WTC11 (cell line): ENCODE measurements around the gene PRR27.

Experiments used
- CTCF ChIP-seq: fragments of 200-600 bp; IDR thresholded peaks from 2 replicates; pipeline ENCODE4 v1.8.0; 2022; ENCODE audit warnings: antibody characterized with exemption
- IRF2 ChIP-seq: sonication (generic); formaldehyde crosslinking; IDR thresholded peaks from 2 replicates; pipeline ENCODE4 v1.8.0; 2022; ENCODE audit warnings: low read depth, missing genetic modification reagents, borderline replicate concordance
- MAX ChIP-seq: sonication (generic); formaldehyde crosslinking; IDR thresholded peaks from 2 replicates; pipeline ENCODE4 v1.8.0; 2022; ENCODE audit warnings: mild to moderate bottlenecking, missing genetic modification reagents
- NFYB ChIP-seq: sonication (generic); formaldehyde crosslinking; conservative IDR thresholded peaks from 2 replicates; pipeline ENCODE4 v1.8.0; 2022; ENCODE audit warnings: low read depth, missing genetic modification reagents
- TCF7 ChIP-seq: sonication (generic); formaldehyde crosslinking; IDR thresholded peaks from 2 replicates; pipeline ENCODE4 v1.8.0; 2022; ENCODE audit warnings: mild to moderate bottlenecking, low read depth, missing genetic modification reagents, moderate library complexity
- USF1 ChIP-seq: sonication (generic); formaldehyde crosslinking; IDR thresholded peaks from 2 replicates; pipeline ENCODE4 v1.8.0; 2022; ENCODE audit warnings: mild to moderate bottlenecking, missing genetic modification reagents
- ZBTB21 ChIP-seq: sonication (generic); formaldehyde crosslinking; IDR thresholded peaks from 2 replicates; pipeline ENCODE4 v1.8.1; 2023; ENCODE audit warnings: mild to moderate bottlenecking, missing genetic modification reagents, borderline replicate concordance

GRCh38 chr4:70110917-70111316, 43.1 kb upstream of the PRR27 start:
- TF ChIP-seq TCF7 (CRISPR knock-in tag), result no peak
- TF ChIP-seq USF1 (CRISPR knock-in tag), result no peak
- no peak for TF ChIP-seq NFYB (CRISPR knock-in tag)
- TF ChIP-seq IRF2, result no peak
- TF ChIP-seq MAX (CRISPR knock-in tag), result no peak
- no peak for TF ChIP-seq ZBTB21 (CRISPR knock-in tag)
- no peak for TF ChIP-seq CTCF
